Fibroblast of lung (primary cell): ENCODE measurements around the gene TUT1.

Source experiments
- EZH2 ChIP-seq: IDR thresholded peaks from 2 replicates; pipeline ENCODE4 v1.5.1; 2012; ENCODE audit warnings: low read length, control low read depth, mild to moderate bottlenecking; ENCODE audit errors: missing control alignments
- TF ChIP-seq, protein P1 (sequence below), 2 donors: IDR thresholded peaks in 1 of 2; conservative IDR thresholded peaks in 1 of 2; 1 replicate in 1 of 2; 2 replicates in 1 of 2; pipeline ENCODE4 v1.5.1; 2011 to 2012; ENCODE audit warnings: low read length in 2 of 2, control low read depth in 1 of 2, inconsistent platforms in 1 of 2, low read depth in 1 of 2, mild to moderate bottlenecking in 1 of 2

DNA sequence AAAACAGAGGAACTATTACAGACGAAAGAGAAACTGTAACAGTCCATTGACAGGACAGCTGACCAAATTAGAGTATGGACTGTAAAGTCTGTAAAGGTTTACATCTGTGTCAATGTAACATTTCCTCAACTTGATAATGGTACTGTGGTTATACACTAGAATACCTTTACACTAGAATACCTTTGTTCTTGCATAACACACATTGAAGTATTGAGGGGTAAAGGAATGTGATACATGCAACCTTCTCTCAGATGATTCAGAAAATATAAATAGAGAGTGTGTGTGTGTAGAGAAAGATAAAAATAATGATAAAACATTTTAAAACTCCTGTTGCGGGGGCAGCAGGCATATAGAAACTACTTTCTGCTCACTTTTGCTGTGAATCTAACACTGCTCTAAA lies 12.1 kb downstream of the TUT1 start:
- TF ChIP-seq, protein P1, sequence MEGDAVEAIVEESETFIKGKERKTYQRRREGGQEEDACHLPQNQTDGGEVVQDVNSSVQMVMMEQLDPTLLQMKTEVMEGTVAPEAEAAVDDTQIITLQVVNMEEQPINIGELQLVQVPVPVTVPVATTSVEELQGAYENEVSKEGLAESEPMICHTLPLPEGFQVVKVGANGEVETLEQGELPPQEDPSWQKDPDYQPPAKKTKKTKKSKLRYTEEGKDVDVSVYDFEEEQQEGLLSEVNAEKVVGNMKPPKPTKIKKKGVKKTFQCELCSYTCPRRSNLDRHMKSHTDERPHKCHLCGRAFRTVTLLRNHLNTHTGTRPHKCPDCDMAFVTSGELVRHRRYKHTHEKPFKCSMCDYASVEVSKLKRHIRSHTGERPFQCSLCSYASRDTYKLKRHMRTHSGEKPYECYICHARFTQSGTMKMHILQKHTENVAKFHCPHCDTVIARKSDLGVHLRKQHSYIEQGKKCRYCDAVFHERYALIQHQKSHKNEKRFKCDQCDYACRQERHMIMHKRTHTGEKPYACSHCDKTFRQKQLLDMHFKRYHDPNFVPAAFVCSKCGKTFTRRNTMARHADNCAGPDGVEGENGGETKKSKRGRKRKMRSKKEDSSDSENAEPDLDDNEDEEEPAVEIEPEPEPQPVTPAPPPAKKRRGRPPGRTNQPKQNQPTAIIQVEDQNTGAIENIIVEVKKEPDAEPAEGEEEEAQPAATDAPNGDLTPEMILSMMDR (conservative IDR thresholded peaks at IDR 0.05 in 1 of 2, IDR thresholded peaks at IDR 0.05 in 1 of 2; ENCODE audit: low read depth in 1 of 2, low read length in 2 of 2): no peak
- TF ChIP-seq EZH2: no peak
